Hematopoietic multipotent progenitor cell treated with erythropoietin and hydrocortisone succinate and interleukin-3 and kit ligand, for 6 days (in vitro differentiated cells): ENCODE results near the gene FIP1L1.
"Not testable (repeated sequence)": the region's sequence is repeated elsewhere in the genome, so short reads cannot be mapped to it uniquely, and the experiment has no call there.

Experiments used
- DNase-seq: peaks from one replicate; pipeline ENCODE4 v3.0.0-alpha.2; 2015

FIP1L1 gene, protein sequence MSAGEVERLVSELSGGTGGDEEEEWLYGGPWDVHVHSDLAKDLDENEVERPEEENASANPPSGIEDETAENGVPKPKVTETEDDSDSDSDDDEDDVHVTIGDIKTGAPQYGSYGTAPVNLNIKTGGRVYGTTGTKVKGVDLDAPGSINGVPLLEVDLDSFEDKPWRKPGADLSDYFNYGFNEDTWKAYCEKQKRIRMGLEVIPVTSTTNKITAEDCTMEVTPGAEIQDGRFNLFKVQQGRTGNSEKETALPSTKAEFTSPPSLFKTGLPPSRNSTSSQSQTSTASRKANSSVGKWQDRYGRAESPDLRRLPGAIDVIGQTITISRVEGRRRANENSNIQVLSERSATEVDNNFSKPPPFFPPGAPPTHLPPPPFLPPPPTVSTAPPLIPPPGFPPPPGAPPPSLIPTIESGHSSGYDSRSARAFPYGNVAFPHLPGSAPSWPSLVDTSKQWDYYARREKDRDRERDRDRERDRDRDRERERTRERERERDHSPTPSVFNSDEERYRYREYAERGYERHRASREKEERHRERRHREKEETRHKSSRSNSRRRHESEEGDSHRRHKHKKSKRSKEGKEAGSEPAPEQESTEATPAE

DNA sequence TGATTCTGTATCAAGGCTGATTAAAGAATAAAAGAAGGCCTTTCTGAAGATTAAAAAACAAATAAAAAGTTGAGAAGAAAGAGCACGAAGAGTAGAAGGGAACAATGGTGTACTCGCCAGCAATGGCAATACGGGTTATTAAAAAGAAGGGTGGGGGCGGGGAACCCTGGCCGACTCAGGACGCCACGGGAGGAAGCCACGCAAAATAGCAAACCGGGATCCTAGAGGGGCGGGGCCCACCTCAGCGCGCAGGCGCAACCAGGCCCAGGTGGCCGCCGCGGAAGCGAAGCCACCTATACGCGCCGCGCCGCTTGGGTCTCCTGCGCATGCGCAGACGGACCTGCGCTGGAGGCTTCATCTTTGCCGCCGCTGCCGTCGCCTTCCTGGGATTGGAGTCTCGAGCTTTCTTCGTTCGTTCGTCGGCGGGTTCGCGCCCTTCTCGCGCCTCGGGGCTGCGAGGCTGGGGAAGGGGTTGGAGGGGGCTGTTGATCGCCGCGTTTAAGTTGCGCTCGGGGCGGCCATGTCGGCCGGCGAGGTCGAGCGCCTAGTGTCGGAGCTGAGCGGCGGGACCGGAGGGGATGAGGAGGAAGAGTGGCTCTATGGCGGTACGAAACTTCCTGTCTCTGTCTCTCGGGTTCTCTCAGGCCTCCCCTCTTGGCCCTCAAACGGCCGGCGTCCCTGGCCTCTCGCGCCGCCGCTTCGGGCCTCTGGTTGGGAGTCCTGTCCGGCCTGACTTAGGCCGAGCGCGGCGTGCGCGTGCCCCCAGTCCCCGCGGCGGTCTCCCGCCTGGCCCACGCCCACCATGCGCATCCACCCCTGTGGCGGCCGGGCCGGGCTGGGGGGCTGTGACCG, at the start of gene FIP1L1:
TSS of gene FIP1L1 (plus strand) at position 323 of the 852 bp plus-strand sequence. CDS start at position 521, 198 bp downstream.
- peak; percentile 97 for DNase-seq

DNA sequence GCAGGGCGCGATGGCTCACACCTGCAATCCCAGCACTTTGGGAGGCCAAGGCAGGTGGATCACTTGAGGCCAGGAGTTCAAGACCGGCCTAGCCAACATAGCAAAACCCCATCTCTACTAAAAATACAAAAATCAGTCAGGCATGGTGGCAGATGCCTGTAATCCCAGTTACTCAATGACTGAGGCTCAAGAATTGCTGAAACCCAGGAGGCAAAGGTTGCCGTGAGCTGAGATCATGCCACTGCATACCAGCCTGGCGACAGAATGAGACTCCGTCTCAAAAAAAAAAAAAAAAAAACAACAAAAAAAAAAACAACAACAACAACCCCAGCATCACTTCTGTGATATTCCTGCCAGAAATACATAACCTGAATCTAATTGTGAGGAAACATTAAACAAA, 42.5 kb upstream of the FIP1L1 start:
- not testable (repeated sequence) for DNase-seq

DNA sequence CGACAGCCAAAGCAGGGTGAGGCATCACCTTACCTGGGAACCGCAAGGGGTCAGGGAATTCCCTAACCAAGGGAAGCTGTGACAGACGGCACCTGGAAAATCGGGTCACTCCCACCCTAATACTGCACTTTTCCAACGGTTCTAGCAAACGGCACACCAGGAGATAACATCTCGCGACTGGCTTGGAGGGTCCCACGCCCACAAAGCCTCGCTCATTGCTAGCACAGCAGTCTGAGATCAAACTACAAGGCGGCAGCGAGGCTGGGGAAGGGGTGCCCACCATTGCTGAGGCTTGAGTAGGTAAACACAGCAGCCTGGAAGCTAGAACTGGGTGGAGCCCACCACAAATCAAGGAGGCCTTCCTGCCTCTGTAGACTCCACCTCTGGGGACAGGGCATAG, 37.3 kb upstream of the FIP1L1 start:
- DNase-seq, result not testable (repeated sequence)

DNA sequence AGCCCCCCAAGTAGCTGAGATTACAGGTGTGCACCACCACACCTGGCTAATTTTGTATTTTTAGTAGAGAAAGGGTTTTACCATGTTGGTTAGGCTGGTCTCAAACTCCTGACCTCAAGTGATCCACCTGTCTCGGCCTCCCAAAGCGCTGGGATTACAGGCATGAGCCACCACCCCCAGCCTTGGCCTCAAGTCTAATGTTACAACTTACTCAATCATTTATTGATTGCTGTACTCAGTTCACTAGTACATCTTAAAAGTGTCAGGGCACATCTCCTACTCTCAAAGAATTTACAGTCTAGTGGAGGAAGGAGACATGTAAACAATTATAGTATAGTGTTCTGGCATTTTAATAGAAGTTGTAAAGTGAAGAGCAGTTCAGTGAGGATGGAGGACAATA, 31.0 kb upstream of the FIP1L1 start:
- DNase-seq, result not testable (repeated sequence)

DNA sequence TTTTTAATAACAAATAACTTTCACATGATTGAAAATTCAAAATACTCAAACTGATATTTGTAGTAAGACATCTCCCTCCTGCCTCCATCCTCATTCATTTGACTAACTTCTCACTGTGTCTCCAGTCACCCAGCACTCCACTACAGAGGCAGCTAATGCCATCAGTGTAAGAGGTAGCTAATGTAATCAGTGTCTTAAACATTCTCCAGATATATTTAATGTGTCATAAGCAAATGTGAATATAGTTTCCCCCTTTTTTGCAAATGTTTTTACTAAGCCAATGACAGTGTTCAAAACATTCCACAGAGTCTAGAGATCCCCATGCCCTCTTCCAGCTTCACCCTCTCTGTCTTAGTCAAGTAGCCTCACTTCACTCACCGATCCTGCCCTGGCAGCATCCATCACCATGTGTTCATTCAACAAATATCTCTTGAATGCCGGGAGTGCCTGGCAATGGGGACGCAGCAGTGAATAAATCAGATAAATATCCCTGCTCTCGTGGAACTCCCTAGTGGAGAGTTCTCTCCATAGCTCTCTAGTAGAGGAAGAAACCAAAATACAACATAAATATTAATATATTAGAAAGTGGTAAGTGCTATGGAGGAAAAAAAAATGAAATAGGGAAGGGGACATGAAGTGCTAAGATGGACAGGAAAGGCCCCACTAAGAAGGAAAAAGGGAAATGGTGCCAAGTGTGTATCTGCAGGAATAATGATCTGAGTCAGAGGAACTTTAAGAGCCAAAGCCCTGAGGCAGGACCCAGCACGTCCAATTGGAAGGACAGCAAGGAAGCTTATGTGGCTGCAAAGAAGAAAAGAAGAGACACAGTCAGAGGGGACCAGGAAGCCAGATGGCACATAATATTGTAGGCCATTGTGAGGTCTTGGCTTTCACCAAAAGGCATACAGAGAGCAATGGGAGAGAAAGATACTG, 30.3 kb upstream of the FIP1L1 start:
- no peak for DNase-seq

DNA sequence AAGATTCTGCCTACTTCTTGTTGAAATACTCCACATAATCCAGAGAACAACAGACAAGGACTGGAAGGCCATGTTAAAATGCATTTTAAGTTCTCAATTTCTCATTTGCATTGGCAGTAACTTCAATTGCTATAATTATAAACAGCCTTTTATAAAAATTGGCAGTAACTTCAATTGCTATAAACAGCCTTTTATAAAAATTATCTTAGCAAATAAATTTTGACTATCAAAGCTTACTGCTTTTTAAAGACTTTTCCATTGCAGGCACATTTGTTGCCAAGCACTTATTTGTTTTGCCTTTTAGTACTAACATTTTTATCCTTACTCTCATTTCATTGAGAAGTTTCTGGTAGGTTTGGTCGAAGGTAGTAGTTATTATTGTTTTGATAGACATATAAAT, 29.4 kb upstream of the FIP1L1 start:
- no peak for DNase-seq

DNA sequence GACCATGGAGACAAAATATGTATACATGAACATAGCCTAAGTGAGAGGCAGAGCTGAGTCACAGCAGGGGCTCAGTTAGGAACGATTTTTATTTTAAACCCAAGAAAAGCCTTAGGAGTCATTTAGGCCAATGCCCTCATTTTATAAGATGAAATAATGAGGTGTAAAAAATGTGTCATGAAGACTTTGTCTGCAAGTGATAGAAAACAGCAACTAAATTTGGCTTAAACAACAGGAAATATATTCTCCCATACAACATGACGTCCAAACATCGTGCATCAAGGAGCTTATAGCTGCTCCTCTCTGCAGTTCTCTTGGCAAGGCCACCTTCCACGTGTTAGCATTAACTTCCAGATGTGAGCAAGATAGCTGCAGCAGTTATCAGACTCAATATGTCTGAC, 28.4 kb upstream of the FIP1L1 start:
- no peak for DNase-seq

DNA sequence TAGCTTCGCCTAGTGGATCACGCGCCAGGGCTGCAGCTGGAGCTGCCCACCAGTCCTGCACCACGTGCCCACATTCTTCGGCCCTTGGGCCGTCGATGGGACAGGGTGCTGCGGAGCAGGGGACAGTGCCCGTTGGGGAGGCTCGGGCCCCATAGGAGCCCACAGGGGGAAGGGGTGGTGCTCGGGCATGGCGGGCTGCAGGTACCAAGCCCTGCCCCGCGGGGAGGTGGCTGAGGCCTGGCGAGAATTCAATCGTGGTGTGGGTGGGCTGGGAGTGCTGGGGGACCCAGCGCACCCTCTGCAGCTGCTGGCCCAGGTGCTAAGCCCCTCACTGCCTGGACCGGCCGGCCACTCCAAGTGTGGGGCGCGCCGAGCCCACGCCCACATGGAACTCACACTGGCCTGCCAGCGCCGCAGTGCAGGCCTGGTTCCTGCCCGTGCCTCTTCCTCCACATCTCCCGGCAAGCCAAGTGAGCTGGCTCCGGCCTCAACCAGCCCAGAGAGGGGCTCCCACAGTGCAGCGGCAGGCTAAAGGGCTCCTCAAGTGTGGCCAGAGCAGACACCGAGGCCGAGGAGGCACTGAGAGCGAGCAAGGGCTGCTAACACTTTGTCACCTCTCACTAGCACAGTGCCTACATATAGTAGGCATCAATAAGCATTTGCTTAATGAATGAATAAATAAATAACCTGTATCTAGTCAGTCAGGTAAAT, 23.3 kb upstream of the FIP1L1 start:
- DNase-seq, result no peak

DNA sequence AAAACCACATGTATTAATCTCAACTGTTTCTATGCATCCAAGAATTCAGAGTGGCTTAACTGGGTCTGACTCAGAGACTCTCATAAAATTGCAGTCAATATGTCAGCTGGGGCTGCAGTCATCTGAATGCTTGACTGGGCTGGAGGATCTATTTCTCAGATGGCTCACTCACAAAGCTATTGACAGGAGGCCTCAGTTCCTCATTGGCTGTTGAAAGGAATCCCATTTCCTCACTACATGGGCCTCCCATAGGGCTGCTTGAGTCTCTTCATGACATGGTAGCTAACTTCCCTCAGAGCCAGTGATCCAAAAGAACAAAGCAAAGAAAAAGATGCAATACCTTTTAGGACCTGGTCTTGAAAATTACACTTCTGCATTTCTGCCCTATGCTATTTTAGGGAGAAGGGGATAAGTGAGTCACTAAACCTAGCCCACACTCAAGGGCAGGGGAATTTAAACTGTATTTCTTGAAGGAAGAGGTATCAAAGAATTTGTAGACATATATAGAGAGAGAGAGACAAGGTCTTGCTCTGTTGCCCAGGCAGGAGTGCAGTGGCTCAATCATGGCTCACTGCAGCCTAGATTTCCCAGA, 21.4 kb upstream of the FIP1L1 start:
- no peak for DNase-seq

DNA sequence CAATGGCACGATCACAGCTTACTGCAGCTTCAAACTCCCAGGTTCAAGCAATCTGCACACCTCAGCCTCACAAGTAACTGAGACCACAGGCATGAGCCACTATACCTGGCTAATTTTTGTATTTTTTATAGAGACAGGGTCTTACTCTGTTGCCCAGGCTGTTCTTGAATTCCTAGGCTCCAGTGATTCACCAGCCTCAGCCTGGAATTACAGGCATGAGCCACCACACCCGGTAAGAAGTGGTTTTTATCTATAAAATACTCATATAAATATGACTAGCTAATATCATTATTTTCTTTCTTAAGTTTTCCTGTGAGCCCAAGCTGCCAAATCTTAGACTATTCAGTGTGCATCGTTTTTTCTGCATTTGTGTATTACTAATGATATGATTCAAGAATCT, 16.0 kb upstream of the FIP1L1 start:
- DNase-seq, result no peak

DNA sequence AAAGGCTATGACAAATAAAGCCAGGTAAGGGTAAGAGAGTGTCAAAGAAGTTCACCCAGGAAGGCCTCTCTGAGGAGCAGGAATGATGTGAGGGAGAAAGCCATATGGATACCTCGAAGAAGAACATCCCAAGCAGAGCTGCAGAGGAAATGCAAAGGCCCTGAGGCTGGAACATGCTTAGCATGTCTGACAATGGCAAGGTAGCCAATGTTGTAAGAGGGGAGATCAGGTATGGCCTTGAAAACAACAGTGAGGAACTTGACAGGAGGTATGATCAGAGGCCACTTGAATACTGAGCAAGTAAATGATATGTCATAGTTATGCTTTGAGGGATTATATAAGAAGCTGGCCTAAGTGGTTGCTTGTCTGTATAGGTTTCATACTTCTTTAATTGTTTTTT, 15.3 kb upstream of the FIP1L1 start:
- DNase-seq, result no peak

DNA sequence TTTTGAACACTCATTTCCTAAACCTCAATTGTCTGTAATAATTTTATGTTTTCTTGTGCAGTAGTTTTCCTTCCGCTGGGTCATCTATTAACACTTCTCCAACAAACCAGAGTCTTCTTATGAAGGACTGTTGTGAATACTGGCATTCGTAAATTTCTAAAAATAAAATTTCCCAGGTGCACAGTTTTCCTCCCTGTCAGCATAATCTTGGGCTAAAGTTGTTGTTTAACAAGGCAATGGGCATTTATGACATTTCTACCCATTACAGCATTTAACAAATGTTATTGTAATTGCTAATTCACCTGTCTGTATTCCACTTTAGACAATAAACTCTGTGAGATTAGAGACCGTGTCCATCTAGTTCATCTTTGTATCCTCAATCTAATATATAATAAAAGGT, 12.8 kb upstream of the FIP1L1 start:
- no peak for DNase-seq

DNA sequence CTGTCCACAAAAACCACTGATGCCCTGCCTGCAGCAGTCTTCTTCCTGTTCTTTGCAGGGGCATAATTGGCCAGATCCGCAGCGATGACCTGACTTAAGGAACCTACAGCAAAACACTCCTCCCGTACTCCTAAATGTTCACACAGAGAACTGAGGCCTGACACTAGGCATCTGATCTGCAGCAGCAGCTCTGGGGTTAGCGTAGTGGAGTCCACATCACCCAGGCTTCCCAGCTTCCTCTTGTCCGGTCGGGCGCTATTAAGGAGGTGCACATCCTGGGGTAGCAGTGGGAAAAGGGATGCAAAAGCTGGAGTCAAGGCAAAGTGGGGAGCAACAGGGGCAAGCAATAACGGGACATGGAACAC, 12.3 kb upstream of the FIP1L1 start:
- peak; percentile 63 for DNase-seq

DNA sequence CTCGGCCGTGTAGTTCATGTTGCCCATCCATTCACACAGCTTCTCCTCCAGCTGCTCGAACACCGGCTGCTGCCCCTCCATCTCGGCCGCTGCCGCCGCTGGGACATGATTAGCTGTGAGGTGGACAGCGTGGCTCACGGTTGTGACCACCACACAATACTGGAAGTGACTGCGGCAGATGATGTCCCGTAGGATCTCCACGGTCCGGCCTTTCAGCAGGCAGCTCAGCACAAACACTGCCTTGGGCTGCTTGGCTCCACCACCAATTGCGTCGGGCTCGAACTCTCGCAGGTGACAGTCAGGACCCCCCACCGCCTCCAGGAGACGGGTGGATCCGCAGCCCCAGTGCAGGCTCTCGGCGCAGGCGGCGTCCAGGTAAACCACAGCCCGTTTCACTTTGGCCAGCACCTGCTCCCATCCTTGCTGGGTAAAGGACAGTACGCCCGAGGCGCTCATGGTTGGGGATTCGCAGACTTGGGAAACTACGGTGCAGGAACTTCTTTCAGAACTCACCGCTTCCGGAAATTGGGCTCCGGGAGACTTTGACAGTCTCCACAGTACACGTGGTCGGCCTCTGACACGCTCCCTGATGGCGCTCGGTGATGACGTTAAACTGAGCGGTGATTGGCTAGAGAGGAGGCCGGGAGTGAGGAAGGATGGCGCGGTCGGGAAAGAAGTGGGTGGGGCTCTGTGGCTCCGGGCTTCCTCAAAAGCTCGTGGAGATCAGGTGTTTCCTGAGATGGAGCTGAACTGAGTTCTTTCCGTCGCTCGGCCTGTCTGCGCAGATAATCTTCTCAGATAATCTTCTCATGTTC, 11.7 kb upstream of the FIP1L1 start, which contains the start of gene SCFD2:
TSS of gene SCFD2 (minus strand) at position 576 of the 815 bp plus-strand sequence.
- peak; percentile 99 for DNase-seq

DNA sequence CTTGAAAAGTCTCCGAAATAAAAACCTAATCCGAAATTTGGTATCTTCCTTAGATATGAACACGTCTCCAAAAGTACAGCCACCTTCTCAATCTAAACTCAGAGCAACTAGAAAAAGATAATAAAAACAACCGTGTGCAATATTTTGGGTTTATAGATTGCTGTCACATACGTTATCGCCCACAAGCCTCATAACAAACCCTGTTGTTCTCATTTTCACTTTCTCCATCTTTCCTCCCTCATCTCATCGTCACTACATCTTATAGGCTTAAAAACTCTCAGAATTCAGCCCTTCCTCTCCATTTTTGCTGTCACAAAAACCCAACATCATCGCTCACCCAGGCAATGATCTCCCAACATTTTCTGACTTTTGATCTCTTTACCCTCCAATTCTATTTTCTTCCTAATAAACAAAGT, 11.1 kb upstream of the FIP1L1 start:
- no peak for DNase-seq

DNA sequence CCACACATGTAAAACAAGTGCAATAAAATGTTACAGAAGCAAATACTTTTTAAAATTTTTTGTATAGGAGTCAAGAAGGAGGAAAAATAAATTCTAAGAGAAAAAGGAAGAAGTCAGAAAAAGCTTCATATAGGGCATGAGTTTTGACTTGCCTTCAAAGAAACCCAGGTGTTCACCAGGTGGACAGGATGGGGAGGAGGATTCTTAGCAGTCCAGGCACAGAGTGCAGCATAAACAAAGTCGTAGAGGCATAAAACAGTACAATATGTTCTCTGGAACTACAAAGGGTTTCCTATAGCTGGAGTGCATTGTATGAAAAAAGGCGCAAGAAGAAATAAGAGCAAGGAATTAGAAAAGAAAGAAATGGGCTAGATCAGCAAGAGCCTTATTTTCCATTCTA, 9.7 kb upstream of the FIP1L1 start:
- DNase-seq, result no peak

DNA sequence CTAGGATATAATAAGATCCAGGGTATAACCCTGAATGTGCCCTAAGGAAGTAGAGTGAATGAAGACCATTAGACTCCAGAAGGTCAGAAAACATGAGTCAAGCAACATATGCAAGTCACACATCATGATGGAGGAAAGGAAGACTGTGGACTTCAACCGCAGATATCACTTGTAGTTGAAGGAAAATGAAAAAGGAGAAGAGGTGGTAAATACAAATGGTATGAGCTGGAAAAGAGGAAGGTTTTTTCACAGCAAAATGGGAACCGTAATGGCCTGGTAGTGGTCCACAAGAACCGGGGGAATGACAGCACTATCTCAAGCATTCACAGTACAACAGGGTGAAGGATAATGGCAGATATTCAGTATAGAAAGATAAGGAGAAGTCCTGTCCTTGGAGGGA, 6.4 kb upstream of the FIP1L1 start:
- no peak for DNase-seq

DNA sequence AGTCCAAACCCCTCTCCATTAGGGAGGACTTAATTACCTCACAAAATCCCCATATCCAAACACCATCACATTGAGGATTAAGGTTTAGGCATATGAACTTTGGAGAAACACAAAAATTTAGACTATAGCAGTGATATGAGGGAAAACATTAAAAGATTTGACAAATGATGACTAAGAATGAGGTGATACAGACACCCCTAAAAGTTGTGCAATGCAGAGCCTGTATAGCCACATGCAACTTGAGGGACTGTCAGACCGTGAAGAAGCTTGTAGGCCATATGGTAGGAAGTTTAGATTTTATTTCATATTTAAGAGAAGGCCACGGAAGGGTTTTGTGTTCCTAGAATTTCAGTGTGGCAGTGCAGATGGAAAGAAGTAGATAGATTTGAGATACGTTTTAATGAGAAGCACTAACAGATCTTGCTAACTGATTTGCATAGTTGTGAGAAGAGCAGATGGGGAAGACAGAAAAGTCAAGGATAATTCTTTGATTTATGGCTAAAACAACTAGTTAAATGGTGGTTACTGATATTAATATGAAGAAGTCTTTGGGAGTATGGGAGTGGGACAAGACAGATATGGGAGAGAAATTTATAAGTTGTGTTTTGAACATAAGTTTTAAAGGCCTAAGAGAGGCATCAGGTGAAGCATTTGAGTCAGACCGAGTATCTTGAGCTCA, 5.5 kb upstream of the FIP1L1 start:
- DNase-seq, result no peak

DNA sequence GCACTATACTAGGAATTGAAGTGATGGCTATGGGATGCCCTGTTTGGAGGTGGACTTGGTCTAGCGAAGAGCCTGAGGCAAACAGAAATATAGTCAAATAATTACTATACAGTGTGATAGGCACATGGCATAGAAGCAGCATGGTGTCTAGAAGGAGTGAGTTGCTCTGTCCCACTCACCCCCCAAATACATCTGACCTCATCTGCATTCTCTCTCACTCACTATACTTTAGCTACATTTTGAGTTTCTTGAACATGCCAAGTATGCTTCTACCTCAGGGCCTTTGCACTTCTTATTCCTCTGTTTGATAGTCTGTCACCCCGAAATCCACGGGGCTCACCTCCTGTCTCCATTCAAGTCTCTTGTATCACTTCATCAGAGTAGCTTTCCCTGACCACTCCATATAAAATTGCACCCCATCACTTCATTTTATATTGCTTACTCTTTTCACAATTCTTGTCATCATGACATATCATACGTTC, 2.6 kb upstream of the FIP1L1 start:
- no peak for DNase-seq

DNA sequence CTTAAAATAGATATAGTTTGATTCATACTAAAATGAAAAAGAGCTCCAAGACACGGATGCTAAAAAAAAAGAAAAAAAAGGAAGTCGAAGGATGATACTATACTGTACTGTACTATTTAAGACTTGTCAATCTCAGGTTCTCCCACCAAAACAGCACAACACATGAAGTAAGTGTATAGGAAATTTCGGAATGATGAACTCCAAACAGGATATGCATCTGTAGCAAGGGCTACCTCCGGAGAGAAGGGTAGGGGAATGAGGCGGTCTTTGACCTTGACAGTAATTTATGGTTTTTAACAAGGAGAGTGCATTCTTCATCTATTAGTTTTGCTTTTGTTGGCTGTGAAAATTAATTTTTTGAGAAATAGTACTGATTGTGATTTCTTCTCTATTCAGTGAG, 541 bp upstream of the FIP1L1 start:
- DNase-seq, result peak; percentile 11
